Subcutaneous adipose tissue (tissue), 4 donors: Measurements from ENCODE around the gene ERC1. TPM values are rescaled to one million over a fixed set of nuclear protein-coding genes. Genes with fewer than 3 reads are reported as not detected.

ENCODE experiments used
- CTCF ChIP-seq: fragments of 450-650 bp; IDR thresholded peaks from one replicate; pipeline ENCODE4 v1.5.1; 2016; ENCODE audit warnings: low read depth, mild to moderate bottlenecking, control low read depth, antibody characterized with exemption, moderate library complexity
- total RNA-seq, 4 donors: library from RNA; depleted of rRNA; stranded (reverse); fragments of >200 nt; gene quantifications; one replicate each; pipeline ENCODE4 v1.1.0, GENCODE V29; 2016

The ERC1 gene
- total RNA-seq, 4 donors from 2014 or later: 40.3 to 71.8 (median 62.3) TPM

- TF ChIP-seq CTCF: no peak
These were observed 39.8 kb upstream of the ERC1 start for GRCh38 chr12:951176-951575.

GRCh38 chr12:953776-954175, 37.2 kb upstream of the ERC1 start:
- no peak for TF ChIP-seq CTCF

- TF ChIP-seq CTCF: no peak
These were observed 36.3 kb upstream of the ERC1 start for GRCh38 chr12:954741-955140.

DNA sequence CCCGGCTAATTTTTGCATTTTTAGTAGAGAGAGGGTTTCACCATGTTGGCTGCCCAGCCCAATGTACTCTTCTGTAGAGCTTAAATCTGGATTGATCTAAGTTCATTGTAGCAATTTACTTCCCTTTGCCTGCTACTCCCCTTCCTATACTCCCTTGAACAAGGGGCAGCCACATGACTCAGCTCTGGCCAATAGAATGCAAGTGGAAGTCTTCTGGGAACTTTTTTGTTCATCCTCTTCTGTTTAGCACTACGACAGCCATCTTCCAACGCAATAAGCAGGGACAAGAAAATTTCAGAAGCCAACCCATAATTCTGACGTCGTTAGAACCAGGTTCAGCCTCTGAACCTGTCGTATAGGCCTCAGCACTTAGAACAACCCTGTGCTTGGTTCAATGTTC, 35.1 kb upstream of the ERC1 start:
- TF ChIP-seq CTCF: no peak

GRCh38 chr12:958588-959123, 32.4 kb upstream of the ERC1 start:
- TF ChIP-seq CTCF: no peak

- no peak for TF ChIP-seq CTCF
These were observed 24.3 kb upstream of the ERC1 start for GRCh38 chr12:966724-967123.

DNA sequence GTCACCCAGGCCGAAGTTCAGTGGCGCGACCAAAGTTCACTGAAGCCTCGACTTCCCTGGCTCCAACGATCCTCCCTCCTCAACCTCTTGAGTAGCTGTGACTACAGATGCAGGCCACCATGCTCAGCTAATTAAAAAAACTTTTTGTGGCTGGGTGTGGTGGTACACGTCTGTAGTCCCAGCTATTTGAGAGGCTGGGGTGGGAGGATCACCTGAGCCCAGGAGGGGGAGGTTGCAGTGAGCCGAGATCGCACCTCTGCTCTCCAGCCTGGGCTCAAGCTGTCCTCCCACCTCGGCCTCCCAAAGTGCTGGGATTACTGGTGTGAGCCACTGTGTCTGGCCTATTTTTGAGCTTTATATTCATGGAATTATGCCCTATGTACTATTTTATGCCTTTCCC, 23.4 kb upstream of the ERC1 start:
- no peak for TF ChIP-seq CTCF
